HepG2 (cell line): ENCODE measurements around the gene TMEM158. TPM values are rescaled to one million over a fixed set of nuclear protein-coding genes. Genes with fewer than 3 reads are reported as not detected.
A peak's percentile ranks its signal among the peaks of the same experiment; 100 is the strongest.

Source experiments
- ATAC-seq: fragments of 200-7000 bp; cut with Tn5 transposase; 3 replicates; pipeline ENCODE4 v1.9.1; 2020; ENCODE audit warnings: mild to moderate bottlenecking, moderate library complexity
- Bru-seq: library from RNA; stranded (reverse); fragments of 400-500 nt; gene quantifications from one replicate; lab custom pipeline; 2021; lab: Mats Ljungman, UMichigan
- BruChase-seq, 2 experiments: library from RNA; stranded (reverse); fragments of 400-500 nt; gene quantifications; one replicate each; lab custom pipeline; 2021; lab: Mats Ljungman, UMichigan
- BruUV-seq: library from RNA; stranded (reverse); fragments of 400-500 nt; replicated peaks from 2 replicates; lab custom pipeline; 2021; lab: Mats Ljungman, UMichigan
- CTCF ChIA-PET: fragments of 300-600 bp; formaldehyde crosslinking; extraction: SDS; loops from one replicate; lab custom pipeline; 2021; ENCODE audit warnings: low total read pairs, inconsistent platforms, low intra/inter-chr PET ratio; lab: Yijun Ruan, JAX
- POLR2A ChIA-PET: fragments of 350-600 bp; sonication (Branson Sonifier 250); formaldehyde crosslinking; loops from one replicate; lab custom pipeline; 2020; ENCODE audit warnings: antibody characterized with exemption, inconsistent platforms; lab: Yijun Ruan, JAX
- DNase-seq: peaks from one replicate; pipeline ENCODE4 v3.0.0-alpha.2; 2015; ENCODE audit warnings: low spot score
- FAIRE-seq: peaks from 3 replicates; lab custom pipeline; 2011; peaks lifted over from hg19 to GRCh38; lab: Jason Lieb, UNC
- H2AFZ ChIP-seq: one replicate; pipeline ENCODE4 v1.6.1; 2011; ENCODE audit warnings: low read length, inconsistent platforms
- H3K27ac ChIP-seq: fragments of 300-600 bp; 3 replicates; pipeline ENCODE4 v1.8.0; 2011; ENCODE audit warnings: mixed run types, mild to moderate bottlenecking, mixed read lengths, low read length, inconsistent platforms; ENCODE audit not compliant: insufficient read depth; ENCODE audit errors: extremely low read length
- H3K27me3 ChIP-seq, 2 experiments: fragments of 200-600 bp in 1 of 2; 2 replicates in 1 of 2; 3 replicates in 1 of 2; pipeline versions ENCODE4 v1.6.0 to v1.8.0; 2011; ENCODE audit warnings: low read length in 2 of 2, mild to moderate bottlenecking in 2 of 2, moderate library complexity in 2 of 2, inconsistent platforms in 1 of 2; ENCODE audit not compliant: insufficient read depth in 2 of 2, control insufficient read depth in 1 of 2
- H3K36me3 ChIP-seq, 2 experiments: fragments of 200-600 bp in 1 of 2; replicated peaks in 1 of 2; 2 replicates in 1 of 2; 3 replicates in 1 of 2; pipeline versions ENCODE4 v1.5.1 to v1.8.0; 2011; ENCODE audit warnings: low read length in 2 of 2, inconsistent platforms in 1 of 2; ENCODE audit not compliant: insufficient read depth in 2 of 2, control insufficient read depth in 1 of 2
- H3K4me1 ChIP-seq: 2 replicates; pipeline ENCODE4 v1.5.1; 2012; ENCODE audit warnings: low read length, inconsistent platforms; ENCODE audit not compliant: insufficient read depth
- H3K4me2 ChIP-seq: 2 replicates; pipeline ENCODE4 v1.6.0; 2011; ENCODE audit warnings: low read depth, low read length, inconsistent platforms
- H3K4me3 ChIP-seq, 3 experiments: fragments of 200-600 bp in 1 of 3; sonication (generic), shearing (Covaris generic) in 1 of 3; replicated peaks in 1 of 3; 2 replicates each; pipeline ENCODE4 v1.5.1; 2011 to 2016; ENCODE audit warnings: low read length in 3 of 3, inconsistent platforms in 2 of 3, low read depth in 2 of 3, mild to moderate bottlenecking in 2 of 3, control low read depth in 1 of 3, mixed read lengths in 1 of 3; ENCODE audit not compliant: insufficient read depth in 1 of 3
- H3K79me2 ChIP-seq: one replicate; pipeline ENCODE4 v1.6.1; 2011; ENCODE audit warnings: low read length, inconsistent platforms; ENCODE audit not compliant: insufficient read depth
- H3K9ac ChIP-seq: 2 replicates; pipeline ENCODE4 v1.6.0; 2011; ENCODE audit warnings: mild to moderate bottlenecking, low read depth, low read length, inconsistent platforms; ENCODE audit not compliant: insufficient read depth
- H3K9me3 ChIP-seq: 2 replicates; pipeline ENCODE4 v1.5.1; 2012; ENCODE audit warnings: mild to moderate bottlenecking, low read length
- H4K20me1 ChIP-seq: 2 replicates; pipeline ENCODE4 v1.6.0; 2011; ENCODE audit warnings: inconsistent platforms, mild to moderate bottlenecking, low read length, moderate library complexity; ENCODE audit not compliant: insufficient read depth
- JDP2 ChIP-seq: sonication (generic); formaldehyde crosslinking; IDR thresholded peaks from 2 replicates; pipeline ENCODE4 v1.8.1; 2022; ENCODE audit warnings: missing genetic modification reagents, borderline replicate concordance
- SP5 ChIP-seq: IDR thresholded peaks from 2 replicates; pipeline ENCODE4 v1.6.1; 2016; ENCODE audit warnings: low read depth, borderline replicate concordance
- whole genome bisulfite sequencing: methylation state at CpG from one replicate; pipeline ENCODE4 v1.1.6; 2017; ENCODE audit warnings: low lambda C conversion rate; 5-methylcytosine and 5-hydroxymethylcytosine counted together
- in situ Hi-C: cut with HindIII; loops from 2 replicates; pipeline ENCODE4 v1.10.0; 2017; ENCODE audit warnings: low pct_unique_long_range_greater_than_20kb; ENCODE audit not compliant: extremely low pct_ligation_motif_present
- intact Hi-C: fragments of 100-400 bp; cut with micrococcal nuclease; formaldehyde crosslinking; loops from one replicate; pipeline ENCODE4 v1.10.0; 2022; ENCODE audit not compliant: unreplicated experiment
- long read RNA-seq, 2 experiments: library from RNA in 1 of 2; library from polyadenylated mRNA in 1 of 2; stranded (forward) in 1 of 2; unstranded in 1 of 2; transcript quantifications; one replicate each; pipeline ENCODE4 v2.0.0, GENCODE V29; 2019 to 2022
- polyA minus RNA-seq, 3 experiments: library from RNA; depleted of rRNA, polyadenylated mRNA; stranded (reverse); fragments of >200 nt; gene quantifications; 2 replicates each; pipeline ENCODE4 v1.2.3, GENCODE V29; 2011; ENCODE audit warnings: low replicate concordance in 1 of 3
- polyA plus RNA-seq, 8 experiments: library from polyadenylated mRNA; depleted of rRNA in 3 of 8; stranded (reverse) in 7 of 8; unstranded in 1 of 8; fragments of >200 nt; fragmentation: Illumina TruSeq in 4 of 8; extraction: Trizol in 4 of 8; gene quantifications; 2 replicates each; pipeline versions ENCODE4 v1.2.1 to v1.2.3, GENCODE V29; 2011 to 2016; ENCODE audit warnings: low read depth in 4 of 8, missing spikeins in 1 of 8, mixed read lengths in 1 of 8; ENCODE audit not compliant: insufficient read depth in 1 of 8
- total RNA-seq, 5 experiments: library from RNA; depleted of rRNA; stranded (reverse); fragments of >200 nt; fragmentation: Illumina TruSeq; extraction: Trizol; gene quantifications; 2 replicates each; pipeline ENCODE4 v1.2.3, GENCODE V29; 2016; ENCODE audit warnings: low read depth in 1 of 5
- TF ChIP-seq, protein P1 (sequence below): sonication (generic); formaldehyde crosslinking; IDR thresholded peaks from 2 replicates; pipeline ENCODE4 v1.4.0; 2020; ENCODE audit warnings: missing genetic modification reagents
- TF ChIP-seq, protein P2 (sequence below): sonication (generic); formaldehyde crosslinking; IDR thresholded peaks from 2 replicates; pipeline ENCODE4 v1.4.0; 2020; ENCODE audit warnings: missing genetic modification reagents

Gene TMEM158
- 0.13 TPM in 1 of 2 replicates, not detected in the other for total RNA-seq (2016; rRNA removed; fragmentation: Illumina TruSeq; extraction: Trizol)
- 0.18 and 0.20 TPM in 2 replicates for total RNA-seq (2016; cell fraction: cytosol; rRNA removed; fragmentation: Illumina TruSeq; extraction: Trizol; ENCODE audit: low read depth)
- 0.09 TPM in 1 of 2 replicates, not detected in the other for total RNA-seq (2016; cell fraction: insoluble cytoplasmic fraction; rRNA removed; fragmentation: Illumina TruSeq; extraction: Trizol)
- 0.38 and 0.59 TPM in 2 replicates for total RNA-seq (2016; cell fraction: membrane; rRNA removed; fragmentation: Illumina TruSeq; extraction: Trizol)
- not detected in 2 replicates for total RNA-seq (2016; cell fraction: nucleus; rRNA removed; fragmentation: Illumina TruSeq; extraction: Trizol)
- not detected in 2 replicates for polyA plus RNA-seq (2011; rRNA removed)
- polyA plus RNA-seq (2011; cell fraction: cytosol; rRNA removed), result 0.04 TPM in 1 of 2 replicates, not detected in the other
- not detected in 2 replicates for polyA plus RNA-seq (2011; cell fraction: nucleus; rRNA removed)
- not detected in 2 replicates for polyA plus RNA-seq (2012)
- 0.44 and 0.54 TPM in 2 replicates for polyA plus RNA-seq (2016; cell fraction: cytosol; fragmentation: Illumina TruSeq; extraction: Trizol; ENCODE audit: low read depth)
- polyA plus RNA-seq (2016; cell fraction: insoluble cytoplasmic fraction; fragmentation: Illumina TruSeq; extraction: Trizol; ENCODE audit: low read depth), result 0.12 and 0.17 TPM in 2 replicates
- polyA plus RNA-seq (2016; cell fraction: membrane; fragmentation: Illumina TruSeq; extraction: Trizol; ENCODE audit: low read depth), result 0.19 and 0.43 TPM in 2 replicates
- not detected in 2 replicates for polyA plus RNA-seq (2016; cell fraction: nucleus; fragmentation: Illumina TruSeq; extraction: Trizol; ENCODE audit: insufficient read depth, low read depth)
- polyA minus RNA-seq (2011; rRNA and poly(A)+ RNA removed; ENCODE audit: low replicate concordance), result 0.65 TPM in 1 of 2 replicates, not detected in the other
- polyA minus RNA-seq (2011; cell fraction: cytosol; rRNA and poly(A)+ RNA removed), result not detected in 2 replicates
- polyA minus RNA-seq (2011; cell fraction: nucleus; rRNA and poly(A)+ RNA removed), result not detected in 2 replicates
- Bru-seq, nascent RNA, result not detected
- BruChase-seq, experiment 1, labeled RNA remaining after a 6-hour chase, result percentile 27 among the genes with signal in this experiment
- not detected for BruChase-seq, experiment 2, labeled RNA remaining after a 2-hour chase
- long read RNA-seq, experiment 1, result 0 reads
- long read RNA-seq, experiment 2, partial matches to known transcripts, result 0 of 1 reads
- long read RNA-seq, experiment 2, other reads (novel, unspliced or antisense), result 0 of 1 reads

DNA sequence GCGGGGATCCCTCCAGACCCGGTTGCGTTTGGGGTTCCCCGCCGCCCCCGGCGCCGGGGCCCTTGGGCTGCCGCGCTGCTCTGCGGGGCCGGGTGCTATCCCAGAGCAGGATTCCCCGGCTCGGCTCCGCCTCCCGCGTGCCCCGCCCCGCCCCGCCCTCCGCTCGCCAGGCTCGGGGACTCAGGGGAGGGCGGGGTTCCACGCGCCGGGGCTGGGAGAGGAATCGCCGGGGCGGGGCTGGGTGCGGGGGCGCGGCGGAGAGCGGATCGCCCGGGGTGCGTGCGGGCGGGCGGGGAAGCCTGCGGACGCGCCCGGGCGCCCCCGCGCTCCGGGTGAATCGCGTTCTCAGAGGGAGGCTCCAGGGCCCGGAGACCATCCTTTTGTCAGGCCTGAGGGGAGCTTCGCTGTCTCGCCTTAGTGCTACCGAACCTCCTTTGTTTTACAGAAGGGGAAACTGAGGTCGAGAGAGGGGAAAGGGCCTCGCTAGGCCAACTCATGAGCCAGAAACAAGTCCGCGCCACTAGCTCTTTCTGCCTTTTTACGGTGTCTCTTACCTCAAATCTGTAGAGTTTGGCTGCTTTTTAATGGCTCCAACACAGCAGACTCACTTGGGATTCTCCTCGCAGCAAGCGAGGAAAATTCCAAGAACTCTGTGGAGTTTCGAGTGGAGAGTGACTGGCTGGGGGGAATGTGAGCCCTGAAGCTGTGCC is at the start of gene TMEM158:
Gene TMEM158 (minus strand): TSS at position 82 of the 710 bp plus-strand sequence. CDS start 260 bp downstream, outside the sequence.
- Histone ChIP-seq H3K4me1 (0 out of 2 replicates have a peak, but pooled peaks cover 5% of the 10 kb centered on the region), H3K36me3 (no peaks in the 10 kb centered on the region), H3K79me2 (no peaks in the 10 kb centered on the region), H3K9ac (no peak within 1 kb of the TSS), H3K27me3 (peaks cover 5 to 71% of the 10 kb centered on the region in 2 experiments; a peak in 4 of 5 replicates), H3K4me2 (peak within 1 kb of the TSS; percentile 74), H3K4me3 (peak within 1 kb of the TSS; percentile 30 to 67 (median 47); a peak in 4 of 6 replicates), H4K20me1 (no peaks in the 10 kb centered on the region), H3K9me3 (no peaks in the 10 kb centered on the region), H3K27ac (no peak within 1 kb of the TSS), H2AFZ (no peak within 1 kb of the TSS)
- DNase-seq (peak; percentile 30), FAIRE-seq (no peak), ATAC-seq (peak; percentile 77)
- intact Hi-C loops (loop anchor here (5.0 kb wide), 2 partner anchors 271 to 286 kb away; no protein-coding TSS in a partner anchor), in situ Hi-C loops (loop anchor here (10.0 to 25.0 kb wide), 2 partner anchors 438 to 686 kb away; no protein-coding TSS in a partner anchor)
- WGBS, result 15% methylated on average over 8 of the region's 63 CpGs
- BruUV-seq, result no TSS peak
- TF ChIP-seq SP5 (CRISPR knock-in tag), result peak; percentile 68
- TF ChIP-seq JDP2 (CRISPR knock-in tag), result no peak
- TF ChIP-seq, protein P1, sequence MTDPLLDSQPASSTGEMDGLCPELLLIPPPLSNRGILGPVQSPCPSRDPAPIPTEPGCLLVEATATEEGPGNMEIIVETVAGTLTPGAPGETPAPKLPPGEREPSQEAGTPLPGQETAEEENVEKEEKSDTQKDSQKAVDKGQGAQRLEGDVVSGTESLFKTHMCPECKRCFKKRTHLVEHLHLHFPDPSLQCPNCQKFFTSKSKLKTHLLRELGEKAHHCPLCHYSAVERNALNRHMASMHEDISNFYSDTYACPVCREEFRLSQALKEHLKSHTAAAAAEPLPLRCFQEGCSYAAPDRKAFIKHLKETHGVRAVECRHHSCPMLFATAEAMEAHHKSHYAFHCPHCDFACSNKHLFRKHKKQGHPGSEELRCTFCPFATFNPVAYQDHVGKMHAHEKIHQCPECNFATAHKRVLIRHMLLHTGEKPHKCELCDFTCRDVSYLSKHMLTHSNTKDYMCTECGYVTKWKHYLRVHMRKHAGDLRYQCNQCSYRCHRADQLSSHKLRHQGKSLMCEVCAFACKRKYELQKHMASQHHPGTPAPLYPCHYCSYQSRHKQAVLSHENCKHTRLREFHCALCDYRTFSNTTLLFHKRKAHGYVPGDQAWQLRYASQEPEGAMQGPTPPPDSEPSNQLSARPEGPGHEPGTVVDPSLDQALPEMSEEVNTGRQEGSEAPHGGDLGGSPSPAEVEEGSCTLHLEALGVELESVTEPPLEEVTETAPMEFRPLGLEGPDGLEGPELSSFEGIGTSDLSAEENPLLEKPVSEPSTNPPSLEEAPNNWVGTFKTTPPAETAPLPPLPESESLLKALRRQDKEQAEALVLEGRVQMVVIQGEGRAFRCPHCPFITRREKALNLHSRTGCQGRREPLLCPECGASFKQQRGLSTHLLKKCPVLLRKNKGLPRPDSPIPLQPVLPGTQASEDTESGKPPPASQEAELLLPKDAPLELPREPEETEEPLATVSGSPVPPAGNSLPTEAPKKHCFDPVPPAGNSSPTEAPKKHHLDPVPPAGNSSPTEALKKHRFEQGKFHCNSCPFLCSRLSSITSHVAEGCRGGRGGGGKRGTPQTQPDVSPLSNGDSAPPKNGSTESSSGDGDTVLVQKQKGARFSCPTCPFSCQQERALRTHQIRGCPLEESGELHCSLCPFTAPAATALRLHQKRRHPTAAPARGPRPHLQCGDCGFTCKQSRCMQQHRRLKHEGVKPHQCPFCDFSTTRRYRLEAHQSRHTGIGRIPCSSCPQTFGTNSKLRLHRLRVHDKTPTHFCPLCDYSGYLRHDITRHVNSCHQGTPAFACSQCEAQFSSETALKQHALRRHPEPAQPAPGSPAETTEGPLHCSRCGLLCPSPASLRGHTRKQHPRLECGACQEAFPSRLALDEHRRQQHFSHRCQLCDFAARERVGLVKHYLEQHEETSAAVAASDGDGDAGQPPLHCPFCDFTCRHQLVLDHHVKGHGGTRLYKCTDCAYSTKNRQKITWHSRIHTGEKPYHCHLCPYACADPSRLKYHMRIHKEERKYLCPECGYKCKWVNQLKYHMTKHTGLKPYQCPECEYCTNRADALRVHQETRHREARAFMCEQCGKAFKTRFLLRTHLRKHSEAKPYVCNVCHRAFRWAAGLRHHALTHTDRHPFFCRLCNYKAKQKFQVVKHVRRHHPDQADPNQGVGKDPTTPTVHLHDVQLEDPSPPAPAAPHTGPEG, result peak; percentile 72; the same call in 1 of the 2 replicates
- TF ChIP-seq, protein P2, sequence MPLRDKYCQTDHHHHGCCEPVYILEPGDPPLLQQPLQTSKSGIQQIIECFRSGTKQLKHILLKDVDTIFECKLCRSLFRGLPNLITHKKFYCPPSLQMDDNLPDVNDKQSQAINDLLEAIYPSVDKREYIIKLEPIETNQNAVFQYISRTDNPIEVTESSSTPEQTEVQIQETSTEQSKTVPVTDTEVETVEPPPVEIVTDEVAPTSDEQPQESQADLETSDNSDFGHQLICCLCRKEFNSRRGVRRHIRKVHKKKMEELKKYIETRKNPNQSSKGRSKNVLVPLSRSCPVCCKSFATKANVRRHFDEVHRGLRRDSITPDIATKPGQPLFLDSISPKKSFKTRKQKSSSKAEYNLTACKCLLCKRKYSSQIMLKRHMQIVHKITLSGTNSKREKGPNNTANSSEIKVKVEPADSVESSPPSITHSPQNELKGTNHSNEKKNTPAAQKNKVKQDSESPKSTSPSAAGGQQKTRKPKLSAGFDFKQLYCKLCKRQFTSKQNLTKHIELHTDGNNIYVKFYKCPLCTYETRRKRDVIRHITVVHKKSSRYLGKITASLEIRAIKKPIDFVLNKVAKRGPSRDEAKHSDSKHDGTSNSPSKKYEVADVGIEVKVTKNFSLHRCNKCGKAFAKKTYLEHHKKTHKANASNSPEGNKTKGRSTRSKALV (CRISPR knock-in tag), result peak; percentile 47; the same call in 1 of the 2 replicates
- CTCF ChIA-PET, result no interaction called here
- POLR2A ChIA-PET, result no interaction called here
